ENCODE data around the gene MMP24. TPM values are rescaled to one million over a fixed set of nuclear protein-coding genes. Genes with fewer than 3 reads are reported as not detected.

Gene MMP24
- total and polyA plus RNA-seq, 2 of the 13 experiments (the other 11 are each of a cell fraction or from before 2014, with no cell fraction given), result 0.29 to 0.35 TPM

DNA sequence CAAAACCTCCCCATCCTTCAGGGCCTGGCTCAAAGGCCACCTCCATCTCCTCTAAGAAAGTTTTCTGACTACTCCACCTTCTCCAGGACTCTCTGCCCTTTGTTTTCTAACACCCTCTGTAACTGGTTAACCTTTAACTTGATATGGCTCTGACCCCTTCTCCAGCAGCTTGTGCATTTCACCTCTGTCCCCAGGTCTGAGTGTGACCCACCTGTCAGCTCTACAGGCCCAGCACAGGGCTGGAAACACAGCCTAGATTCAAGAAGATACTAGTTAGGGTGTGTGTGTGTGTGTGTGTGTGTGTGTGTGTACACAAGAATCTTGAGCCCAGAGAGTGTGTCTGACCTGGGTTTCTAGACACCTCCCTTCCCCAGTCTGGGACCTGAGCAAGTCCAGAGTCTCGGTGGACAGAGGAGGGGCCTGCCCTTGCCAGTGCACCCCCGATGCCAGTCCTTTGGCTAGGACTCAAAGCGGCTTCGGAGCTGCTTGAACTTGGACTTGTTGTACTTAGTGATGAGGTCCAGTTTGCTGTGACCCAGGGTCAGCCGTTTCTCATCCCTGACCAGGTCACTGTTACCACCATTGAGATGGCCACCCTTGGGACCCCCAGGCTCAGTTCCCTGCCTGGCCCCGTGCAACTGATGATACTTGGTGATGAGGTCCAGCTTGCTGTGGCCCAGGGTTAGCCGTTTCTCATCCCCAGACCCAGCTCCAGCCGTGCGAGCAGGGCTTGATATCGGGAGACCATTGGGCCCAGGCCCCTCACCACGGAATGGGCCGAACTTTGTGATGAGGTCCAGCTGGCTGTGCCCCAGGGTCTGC is 59.8 kb downstream of the MMP24 start (continued):
- TF ChIP-seq, protein P1, sequence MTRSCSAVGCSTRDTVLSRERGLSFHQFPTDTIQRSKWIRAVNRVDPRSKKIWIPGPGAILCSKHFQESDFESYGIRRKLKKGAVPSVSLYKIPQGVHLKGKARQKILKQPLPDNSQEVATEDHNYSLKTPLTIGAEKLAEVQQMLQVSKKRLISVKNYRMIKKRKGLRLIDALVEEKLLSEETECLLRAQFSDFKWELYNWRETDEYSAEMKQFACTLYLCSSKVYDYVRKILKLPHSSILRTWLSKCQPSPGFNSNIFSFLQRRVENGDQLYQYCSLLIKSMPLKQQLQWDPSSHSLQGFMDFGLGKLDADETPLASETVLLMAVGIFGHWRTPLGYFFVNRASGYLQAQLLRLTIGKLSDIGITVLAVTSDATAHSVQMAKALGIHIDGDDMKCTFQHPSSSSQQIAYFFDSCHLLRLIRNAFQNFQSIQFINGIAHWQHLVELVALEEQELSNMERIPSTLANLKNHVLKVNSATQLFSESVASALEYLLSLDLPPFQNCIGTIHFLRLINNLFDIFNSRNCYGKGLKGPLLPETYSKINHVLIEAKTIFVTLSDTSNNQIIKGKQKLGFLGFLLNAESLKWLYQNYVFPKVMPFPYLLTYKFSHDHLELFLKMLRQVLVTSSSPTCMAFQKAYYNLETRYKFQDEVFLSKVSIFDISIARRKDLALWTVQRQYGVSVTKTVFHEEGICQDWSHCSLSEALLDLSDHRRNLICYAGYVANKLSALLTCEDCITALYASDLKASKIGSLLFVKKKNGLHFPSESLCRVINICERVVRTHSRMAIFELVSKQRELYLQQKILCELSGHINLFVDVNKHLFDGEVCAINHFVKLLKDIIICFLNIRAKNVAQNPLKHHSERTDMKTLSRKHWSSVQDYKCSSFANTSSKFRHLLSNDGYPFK (CRISPR knock-in tag; IDR thresholded peaks at IDR 0.05; ENCODE audit: borderline replicate concordance), result 0 out of 2 replicates have a peak, but pooled peaks have one; percentile 37
- TF ChIP-seq MAF1 (CRISPR knock-in tag; IDR thresholded peaks at IDR 0.05; ENCODE audit: borderline replicate concordance) (0 out of 2 replicates have a peak, but pooled peaks have one; percentile 7), ZNF343 (CRISPR knock-in tag; IDR thresholded peaks at IDR 0.05) (no peak), HNRNPLL (IDR thresholded peaks at IDR 0.05; ENCODE audit: low read depth, low read length, poor library complexity, severe bottlenecking) (no peak), POLR2A (IDR thresholded peaks at IDR 0.05; ENCODE audit: insufficient read depth in 1 of 2, low read depth in 2 of 2, low read length in 2 of 2) (peak in 1 of 2 experiments; percentile 70; a peak in 2 of 4 replicates), ZNF589 (CRISPR knock-in tag; conservative IDR thresholded peaks at IDR 0.05) (no peak), CCDC6 (CRISPR knock-in tag; IDR thresholded peaks at IDR 0.05) (peak; percentile 35; the same call in 1 of the 2 replicates), HOXA7 (CRISPR knock-in tag; IDR thresholded peaks at IDR 0.05) (no peak)
- TF ChIP-seq, protein P2, sequence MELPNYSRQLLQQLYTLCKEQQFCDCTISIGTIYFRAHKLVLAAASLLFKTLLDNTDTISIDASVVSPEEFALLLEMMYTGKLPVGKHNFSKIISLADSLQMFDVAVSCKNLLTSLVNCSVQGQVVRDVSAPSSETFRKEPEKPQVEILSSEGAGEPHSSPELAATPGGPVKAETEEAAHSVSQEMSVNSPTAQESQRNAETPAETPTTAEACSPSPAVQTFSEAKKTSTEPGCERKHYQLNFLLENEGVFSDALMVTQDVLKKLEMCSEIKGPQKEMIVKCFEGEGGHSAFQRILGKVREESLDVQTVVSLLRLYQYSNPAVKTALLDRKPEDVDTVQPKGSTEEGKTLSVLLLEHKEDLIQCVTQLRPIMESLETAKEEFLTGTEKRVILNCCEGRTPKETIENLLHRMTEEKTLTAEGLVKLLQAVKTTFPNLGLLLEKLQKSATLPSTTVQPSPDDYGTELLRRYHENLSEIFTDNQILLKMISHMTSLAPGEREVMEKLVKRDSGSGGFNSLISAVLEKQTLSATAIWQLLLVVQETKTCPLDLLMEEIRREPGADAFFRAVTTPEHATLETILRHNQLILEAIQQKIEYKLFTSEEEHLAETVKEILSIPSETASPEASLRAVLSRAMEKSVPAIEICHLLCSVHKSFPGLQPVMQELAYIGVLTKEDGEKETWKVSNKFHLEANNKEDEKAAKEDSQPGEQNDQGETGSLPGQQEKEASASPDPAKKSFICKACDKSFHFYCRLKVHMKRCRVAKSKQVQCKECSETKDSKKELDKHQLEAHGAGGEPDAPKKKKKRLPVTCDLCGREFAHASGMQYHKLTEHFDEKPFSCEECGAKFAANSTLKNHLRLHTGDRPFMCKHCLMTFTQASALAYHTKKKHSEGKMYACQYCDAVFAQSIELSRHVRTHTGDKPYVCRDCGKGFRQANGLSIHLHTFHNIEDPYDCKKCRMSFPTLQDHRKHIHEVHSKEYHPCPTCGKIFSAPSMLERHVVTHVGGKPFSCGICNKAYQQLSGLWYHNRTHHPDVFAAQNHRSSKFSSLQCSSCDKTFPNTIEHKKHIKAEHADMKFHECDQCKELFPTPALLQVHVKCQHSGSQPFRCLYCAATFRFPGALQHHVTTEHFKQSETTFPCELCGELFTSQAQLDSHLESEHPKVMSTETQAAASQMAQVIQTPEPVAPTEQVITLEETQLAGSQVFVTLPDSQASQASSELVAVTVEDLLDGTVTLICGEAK (IDR thresholded peaks at IDR 0.05), result no peak; the same call in 1 of the 2 replicates
- TF ChIP-seq, protein P2 (CRISPR knock-in tag; IDR thresholded peaks at IDR 0.05), result no peak
- TF ChIP-seq, protein P3, sequence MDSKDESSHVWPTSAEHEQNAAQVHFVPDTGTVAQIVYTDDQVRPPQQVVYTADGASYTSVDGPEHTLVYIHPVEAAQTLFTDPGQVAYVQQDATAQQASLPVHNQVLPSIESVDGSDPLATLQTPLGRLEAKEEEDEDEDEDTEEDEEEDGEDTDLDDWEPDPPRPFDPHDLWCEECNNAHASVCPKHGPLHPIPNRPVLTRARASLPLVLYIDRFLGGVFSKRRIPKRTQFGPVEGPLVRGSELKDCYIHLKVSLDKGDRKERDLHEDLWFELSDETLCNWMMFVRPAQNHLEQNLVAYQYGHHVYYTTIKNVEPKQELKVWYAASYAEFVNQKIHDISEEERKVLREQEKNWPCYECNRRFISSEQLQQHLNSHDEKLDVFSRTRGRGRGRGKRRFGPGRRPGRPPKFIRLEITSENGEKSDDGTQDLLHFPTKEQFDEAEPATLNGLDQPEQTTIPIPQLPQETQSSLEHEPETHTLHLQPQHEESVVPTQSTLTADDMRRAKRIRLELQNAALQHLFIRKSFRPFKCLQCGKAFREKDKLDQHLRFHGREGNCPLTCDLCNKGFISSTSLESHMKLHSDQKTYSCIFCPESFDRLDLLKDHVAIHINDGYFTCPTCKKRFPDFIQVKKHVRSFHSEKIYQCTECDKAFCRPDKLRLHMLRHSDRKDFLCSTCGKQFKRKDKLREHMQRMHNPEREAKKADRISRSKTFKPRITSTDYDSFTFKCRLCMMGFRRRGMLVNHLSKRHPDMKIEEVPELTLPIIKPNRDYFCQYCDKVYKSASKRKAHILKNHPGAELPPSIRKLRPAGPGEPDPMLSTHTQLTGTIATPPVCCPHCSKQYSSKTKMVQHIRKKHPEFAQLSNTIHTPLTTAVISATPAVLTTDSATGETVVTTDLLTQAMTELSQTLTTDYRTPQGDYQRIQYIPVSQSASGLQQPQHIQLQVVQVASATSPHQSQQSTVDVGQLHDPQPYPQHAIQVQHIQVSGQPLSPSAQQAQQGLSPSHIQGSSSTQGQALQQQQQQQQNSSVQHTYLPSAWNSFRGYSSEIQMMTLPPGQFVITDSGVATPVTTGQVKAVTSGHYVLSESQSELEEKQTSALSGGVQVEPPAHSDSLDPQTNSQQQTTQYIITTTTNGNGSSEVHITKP (CRISPR knock-in tag; IDR thresholded peaks at IDR 0.05; ENCODE audit: low read depth), result peak; percentile 50; the same call in 1 of the 2 replicates

Data from HepG2 (cell line).